Measurements from ENCODE around the gene COL20A1.

DNA sequence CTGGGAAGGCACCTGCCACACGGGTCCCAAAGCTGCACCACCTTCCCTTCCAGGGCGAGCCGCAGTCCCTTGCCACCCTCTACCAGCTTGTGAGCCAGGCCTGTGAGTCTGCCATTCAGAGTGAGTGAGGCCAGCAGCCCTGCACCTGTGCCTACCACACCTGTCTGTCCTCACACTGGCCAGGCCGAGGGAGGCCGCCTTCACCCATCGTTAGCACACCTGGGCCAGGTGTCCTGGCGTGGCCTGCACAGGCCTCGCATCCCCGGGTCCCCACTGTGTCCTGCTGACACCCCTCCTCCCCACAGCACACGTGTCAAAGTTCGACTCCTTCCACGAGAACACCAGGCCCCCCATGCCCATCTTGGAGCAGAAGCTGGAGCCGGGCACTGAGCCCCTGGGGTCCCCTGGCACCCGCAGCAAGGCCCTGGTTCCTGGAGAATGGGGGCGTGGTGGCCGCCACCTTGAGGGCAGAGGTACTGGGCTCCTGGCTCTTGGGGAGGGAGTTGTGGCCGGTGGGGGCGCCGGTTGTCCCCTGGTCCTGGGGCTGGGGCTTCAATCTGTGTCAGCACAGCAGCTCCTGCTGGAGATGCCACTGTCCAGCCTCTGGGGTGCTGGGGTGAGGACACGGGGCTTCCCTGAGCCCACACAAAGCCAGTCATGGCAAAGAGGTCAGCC is 35.2 kb downstream of the COL20A1 start:
- TF ChIP-seq ZNF850 (CRISPR knock-in tag; conservative IDR thresholded peaks at IDR 0.05) = no peak
- TF ChIP-seq ZFP37 (CRISPR knock-in tag; IDR thresholded peaks at IDR 0.05; ENCODE audit: borderline replicate concordance) = no peak
- TF ChIP-seq YY1 (IDR thresholded peaks at IDR 0.05; ENCODE audit: insufficient read depth, insufficient replicate concordance, low read depth, low read length) = no peak
